C4-2B (cell line): Measurements from ENCODE around the gene ADAM22.

Experiments used
- CTCF ChIP-seq: fragments of 450-650 bp; conservative IDR thresholded peaks from 2 replicates; pipeline ENCODE4 v1.5.1; 2017; ENCODE audit warnings: mild to moderate bottlenecking
- ZFX ChIP-seq: fragments of 450-650 bp; IDR thresholded peaks from 2 replicates; pipeline ENCODE4 v1.6.1; 2017

DNA sequence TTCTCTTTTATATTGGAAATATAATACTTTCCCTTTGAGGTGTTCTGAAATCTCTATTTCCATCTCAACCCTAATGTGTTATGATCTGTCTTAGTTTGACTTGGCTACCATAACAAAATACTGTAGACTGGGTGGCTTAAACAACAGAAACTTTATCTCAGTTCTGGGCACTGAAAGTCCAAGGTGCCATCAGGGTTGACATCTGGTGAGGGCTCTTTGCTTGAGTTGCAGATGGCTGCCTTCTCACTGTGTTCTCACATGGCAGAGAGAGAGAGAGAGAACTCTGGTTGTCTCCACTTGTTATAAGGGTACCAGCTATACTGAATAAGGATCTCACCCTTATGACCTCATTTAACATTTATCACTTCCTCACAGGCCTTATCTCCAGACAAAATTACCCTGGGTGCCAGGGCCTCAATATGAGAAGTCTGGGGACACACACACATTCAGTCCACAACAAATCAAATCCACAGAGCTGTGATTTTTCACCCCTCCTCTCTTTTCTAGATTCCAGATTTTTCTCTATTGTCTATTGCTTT, 181.3 kb downstream of the ADAM22 start:
- TF ChIP-seq CTCF = no peak
- TF ChIP-seq ZFX = no peak
